NCI-H82 (cell line): ENCODE results near the gene ABCG1.
A peak's percentile ranks its signal among the peaks of the same experiment; 100 is the strongest.

Experiments
- DNase-seq: peaks from one replicate; lab custom pipeline; 2025; lab: John Stamatoyannopoulos, UW

ABCG1 gene

DNA sequence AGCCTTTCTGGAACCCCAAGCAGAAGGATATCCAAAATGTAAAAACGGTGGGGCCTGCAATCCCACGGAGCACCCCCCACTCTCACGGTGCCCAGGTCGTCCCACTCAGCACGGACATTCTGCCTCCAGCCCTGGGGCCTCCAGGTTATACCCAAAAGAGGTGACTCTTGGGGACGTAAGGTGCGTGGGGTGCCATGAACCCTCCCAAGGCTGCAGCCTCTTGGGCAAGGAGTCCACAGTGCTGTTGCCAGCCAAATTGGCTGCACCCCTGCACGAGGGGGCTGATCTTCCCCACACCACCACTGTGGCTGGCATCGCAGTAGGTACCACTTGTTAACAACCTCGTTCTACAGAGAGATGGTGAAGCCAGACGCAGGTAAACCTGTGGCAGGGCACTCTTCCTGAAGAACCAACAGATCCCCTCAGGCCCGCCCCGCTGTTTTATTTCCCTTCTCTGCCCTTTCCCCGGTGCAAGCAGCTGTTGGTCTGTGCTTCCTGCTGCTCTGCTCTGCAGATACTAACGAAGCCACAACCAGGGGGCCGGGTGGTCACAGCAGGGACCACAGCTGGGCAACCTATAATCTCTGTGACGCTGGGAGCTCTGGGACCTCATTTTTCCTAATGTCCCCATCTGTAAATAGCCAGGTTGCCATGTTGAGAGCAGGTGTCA is 87.6 kb downstream of the ABCG1 start:
- peak; percentile 40 for DNase-seq

DNA sequence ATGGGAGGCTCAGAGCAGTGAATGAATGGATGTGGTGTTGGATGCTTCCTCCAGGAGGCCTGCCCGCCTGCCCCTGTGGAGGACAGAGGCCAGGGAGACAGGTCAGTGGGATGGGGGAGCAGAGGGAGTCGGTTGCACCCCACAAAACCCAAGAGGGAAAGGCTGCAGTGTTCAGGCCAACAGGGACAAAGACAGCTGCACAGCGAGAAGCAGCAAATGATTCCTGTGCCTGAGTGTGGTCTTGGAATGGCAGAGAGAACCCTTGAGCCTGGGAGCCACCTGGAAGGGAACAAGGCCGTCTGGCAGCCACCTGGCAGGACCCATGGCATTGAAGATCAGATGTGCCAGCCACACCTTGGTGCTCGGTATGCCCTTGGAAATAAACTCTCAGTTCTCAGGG is 88.2 kb downstream of the ABCG1 start:
- no peak for DNase-seq

DNA sequence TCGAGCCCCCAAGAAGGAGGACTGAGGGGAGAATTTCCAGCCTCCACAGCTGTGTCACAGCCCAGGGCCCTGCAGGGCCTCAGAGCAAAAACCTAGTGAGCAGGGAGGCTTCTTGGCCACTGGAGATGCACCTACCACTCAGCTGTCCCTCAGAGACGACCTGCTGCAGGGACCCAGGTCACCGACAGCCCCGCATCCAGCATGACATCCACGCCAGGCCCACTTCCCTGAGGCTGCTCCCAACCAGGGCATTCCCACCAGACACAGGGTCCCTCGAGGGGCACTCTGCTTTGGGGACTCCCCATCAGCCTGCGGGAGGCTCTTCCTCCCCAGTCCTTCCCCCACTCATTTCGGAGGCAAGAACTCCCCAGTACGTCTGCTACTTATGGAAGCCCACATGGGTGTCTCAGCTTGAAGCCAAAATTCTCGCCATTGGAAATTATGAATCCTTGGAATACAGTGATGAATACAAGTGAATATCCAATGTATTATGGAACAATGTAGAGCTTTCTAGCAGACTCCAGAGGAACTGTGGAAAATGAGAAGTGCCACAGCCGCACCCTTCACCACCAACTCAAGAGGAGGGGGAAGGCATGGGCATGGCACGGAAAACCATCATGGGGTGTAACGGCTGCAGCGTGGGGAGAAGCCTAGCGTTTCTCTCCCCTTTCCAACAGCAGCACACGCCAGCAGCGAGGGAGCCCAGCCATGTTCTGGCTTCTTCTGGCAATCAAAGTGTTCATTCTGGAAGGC is 89.4 kb downstream of the ABCG1 start:
- no peak for DNase-seq

DNA sequence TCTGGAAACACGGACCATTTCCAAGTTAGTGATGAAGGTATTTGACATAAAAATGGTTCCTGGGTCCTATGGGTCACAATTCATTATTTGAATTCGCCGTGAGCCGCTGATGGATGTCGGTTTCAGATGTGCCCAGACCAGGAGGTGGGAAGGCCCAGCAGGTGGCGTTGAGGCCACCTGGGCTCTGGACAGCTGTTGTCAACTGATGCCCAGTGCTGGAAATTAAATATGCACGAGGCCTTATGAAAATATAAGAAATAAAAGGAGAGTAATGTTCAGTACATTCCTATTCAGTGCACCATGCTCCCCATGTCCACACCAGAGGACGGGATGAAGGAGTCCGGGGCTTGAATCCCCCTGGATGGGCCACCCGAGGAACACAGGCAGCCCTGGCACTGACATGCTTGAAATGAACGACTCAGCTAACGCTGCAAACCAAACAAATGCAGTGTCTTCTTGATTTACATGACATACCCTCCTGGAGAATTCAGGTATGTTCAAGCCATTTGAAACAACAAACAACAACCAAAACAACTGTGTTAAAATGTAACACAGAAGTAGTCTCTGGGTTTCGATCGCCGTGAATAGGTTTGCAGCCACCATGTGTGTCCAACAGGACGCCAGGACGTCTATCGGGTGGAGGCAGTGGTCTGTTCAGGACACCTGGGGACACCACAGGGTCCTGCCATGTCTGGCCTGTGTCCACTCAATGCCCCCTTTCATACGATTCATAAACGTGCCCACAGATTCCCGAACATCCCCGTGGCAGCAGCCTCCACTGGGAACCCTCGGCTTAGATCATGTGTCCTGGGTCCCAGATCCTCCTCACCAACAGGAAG is 90.2 kb downstream of the ABCG1 start:
- DNase-seq: no peak

DNA sequence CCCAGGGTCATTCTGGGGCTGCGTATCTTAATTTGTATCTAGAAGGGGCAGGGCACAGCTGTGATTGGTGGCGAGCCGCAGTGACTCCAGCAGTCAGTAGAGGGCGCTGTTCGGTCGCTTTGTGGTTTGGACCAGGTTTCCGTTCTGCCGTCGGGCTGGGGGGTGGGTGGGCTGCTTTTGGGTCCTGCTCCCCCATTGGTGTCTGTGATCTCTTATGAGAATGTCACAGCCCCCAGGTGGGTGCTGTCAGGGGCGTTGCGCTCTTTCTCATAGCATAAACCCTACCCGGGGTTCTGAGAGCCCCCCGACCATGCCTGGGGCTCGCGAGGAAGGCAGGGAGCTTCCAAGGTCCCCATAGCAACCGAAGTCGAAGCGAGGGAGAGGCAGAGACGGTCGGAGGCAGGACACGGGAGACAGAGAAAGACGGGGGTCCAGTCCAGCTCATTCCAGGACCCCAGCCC is 90.8 kb downstream of the ABCG1 start:
- peak; percentile 80 for DNase-seq

DNA sequence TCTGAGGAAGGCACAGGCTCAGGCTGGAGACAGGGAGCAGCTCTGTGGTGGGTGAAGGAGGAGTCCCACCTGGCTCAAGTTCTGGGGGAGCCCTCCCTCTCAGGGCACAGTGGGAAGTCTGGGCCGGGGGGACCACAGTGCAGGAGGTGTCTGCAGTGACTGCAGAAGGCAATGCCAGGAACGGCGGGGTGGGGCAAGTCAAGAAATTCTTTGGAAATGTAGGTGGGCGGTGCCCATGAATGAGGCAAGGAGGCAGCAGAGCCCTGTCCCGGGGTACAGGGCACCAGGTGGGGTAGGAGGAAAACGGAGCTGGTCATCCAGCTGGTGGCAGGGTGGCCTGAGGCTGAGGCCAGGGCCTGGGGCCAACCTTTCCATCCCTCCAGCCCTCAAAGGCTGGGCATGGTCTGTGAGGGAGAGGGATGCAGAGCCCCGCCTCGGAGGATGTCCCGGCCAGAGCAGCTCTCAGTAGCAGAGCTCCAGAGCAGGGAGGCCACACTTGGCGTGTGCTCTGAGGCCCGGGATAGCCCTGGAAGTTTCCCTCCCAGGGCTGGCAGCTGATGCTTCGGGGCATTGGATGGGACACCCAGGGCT is 91.6 kb downstream of the ABCG1 start:
- DNase-seq: no peak

DNA sequence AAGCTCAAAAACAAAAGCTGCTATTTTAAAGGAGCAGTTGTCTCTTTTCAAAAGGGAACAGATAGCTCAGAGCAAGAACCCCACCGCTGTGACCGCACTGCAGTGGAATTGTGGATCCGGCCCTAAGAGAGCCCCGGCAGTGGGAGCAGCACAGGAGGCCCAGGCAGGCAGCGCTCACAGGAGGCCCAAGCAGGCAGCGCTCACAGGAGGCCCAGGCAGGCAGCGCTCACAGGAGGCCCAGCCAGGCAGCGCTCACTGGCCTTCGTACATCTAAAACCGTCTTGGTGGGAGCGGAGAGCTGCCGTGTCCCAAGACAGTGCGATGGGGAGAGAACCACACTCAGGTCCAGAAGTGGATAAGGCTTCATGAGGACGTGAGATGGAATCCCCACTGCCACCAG is 92.2 kb downstream of the ABCG1 start:
- no peak for DNase-seq

DNA sequence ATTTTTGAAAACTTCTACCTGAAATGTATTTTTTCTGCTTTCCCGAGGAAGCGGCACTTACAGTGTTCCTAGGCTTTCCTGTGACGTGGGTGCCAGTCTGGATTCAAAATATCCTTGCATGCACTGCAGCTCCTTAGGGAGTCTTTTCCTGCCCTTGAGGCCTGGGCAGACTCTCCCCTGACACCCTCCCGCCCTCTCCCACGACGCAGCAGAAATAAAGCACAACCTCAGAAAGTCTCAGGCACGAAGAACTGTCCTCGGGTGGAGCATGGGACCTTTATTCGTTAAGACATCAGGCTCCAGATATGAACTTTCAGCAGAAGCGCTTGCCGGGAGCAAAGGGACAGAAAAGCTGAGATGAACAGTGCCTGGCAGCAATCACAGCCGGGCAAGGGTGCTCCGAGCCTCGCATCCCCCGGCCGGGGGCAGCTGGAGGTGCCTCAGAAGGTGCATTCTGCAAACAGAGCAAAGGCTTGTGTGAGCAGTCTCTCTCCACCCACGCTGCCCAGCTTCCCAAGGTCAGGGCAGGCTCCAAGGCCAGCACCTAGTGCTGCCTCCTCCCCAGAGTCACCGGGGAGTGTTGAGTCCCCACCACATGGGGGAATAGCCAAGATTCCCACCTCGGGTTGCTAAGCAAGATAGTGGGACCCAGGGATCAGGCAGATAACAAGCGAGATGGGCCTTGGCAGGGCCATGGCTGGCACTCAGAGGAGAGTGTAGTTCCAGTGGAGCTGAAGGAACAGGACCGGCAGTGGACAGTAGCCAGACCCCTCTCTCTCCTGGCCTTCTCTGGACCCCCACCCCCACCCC is 93.1 kb downstream of the ABCG1 start:
- no peak for DNase-seq

DNA sequence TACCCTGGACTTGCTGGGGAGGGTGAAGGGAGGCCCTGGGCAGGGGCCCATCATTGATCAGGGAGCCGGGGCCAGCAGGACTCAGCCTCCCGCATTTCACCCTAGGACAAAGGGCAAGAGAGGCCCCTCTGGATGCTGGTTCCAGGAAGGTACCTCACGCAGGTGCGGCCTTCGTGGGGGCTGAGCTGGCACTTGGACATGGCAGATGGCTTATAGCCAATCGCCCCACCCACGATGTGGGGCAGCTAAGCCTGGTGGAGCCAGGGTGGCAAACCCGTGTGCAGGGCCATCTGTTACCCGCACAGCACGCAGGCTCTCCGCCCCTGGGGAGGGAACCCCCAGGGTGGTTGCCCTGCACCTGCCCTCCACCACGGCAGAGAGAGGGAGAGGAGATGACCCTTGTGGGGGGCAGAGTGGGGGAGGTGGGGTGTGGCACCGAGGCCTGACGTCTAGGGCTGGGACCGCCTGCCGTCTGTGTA is 93.7 kb downstream of the ABCG1 start:
- DNase-seq: no peak

DNA sequence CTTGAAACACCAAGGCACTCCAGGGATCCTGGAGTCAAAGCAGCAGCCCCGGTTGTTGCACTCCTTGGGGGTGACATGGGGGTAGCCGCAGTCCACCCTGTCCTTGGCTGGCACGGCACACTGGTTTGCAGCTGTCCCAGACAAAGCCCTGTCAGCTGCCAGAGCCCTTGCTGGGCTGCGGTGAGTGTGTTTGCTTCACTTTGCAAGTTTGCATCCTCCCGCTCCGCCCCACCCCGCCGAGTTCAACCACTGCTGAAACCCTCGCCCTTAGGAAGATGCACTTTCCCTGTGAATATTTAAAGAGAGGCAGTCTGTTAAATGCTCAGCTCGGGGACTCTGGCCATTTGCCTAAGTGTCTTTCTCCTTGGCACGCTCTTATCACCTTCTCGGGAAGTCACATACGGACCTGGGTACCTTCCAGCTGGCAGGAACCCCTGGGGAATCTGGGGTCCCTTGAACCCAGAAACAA is 94.6 kb downstream of the ABCG1 start:
- DNase-seq: no peak

DNA sequence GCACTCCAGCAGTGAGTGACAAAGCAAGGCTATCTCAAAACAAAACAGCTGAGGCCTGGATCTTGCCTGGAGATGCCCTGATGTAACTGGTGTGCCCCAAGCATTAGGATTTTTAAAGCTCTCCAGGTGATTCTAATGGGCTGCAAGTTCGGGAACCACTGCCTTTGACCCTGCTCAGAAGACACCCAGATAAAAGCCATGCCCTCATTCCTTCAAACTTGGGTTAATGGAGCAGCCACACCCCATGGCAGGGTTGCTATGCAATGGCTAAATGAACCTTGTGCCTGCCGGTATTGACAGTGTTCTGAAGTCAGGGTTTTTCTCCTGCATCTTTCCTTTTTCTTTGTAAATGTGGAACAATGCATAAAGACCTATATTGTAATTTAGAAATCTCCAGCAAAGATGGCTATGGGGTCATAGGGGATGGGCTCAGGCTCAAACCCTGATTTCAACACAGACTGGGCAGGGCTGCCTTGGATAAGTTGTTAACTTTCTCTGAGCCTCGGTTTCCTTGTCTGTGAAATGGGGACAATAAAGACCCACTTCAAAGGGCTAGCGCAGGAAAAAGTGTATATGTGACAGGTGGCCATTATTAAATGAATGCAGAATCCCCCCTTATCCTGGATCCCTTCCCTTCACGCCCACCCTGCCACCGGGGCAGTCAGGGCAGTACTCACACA is 95.8 kb downstream of the ABCG1 start:
- DNase-seq: no peak

DNA sequence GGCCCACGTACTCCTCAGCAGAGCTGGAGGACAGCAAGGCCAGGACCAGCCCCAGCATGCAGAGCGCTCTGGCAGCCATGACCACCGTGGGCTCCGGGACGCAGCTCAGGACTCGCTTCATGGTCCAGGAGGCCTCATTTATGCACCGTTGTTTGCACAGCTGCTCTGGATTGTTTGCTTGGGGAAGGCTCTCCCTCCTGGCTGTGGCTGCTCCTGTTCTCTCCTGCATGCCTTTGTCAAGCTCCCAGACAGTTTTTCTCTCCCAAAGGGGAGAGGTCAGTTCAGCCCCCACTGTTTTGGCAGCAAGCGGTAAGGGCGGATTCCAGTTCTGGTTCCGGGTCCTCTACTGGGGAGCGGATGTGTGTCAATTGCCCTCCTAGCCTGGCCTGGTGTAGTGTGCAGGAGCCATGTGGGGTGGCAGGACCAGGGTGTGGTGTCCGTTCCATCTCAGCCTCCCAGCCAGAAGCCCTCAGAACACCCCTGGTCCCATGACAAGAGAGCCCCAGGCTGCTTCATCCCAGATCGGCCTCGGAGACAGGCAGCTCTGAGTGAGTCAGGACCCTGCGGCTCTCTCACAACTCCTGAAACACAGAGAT is 96.5 kb downstream of the ABCG1 start, which contains the start of gene TFF3:
TFF3 (minus strand) TSS at position 114 of the 596 bp plus-strand sequence; CDS start at position 79, 35 bp downstream.
- no peak for DNase-seq

DNA sequence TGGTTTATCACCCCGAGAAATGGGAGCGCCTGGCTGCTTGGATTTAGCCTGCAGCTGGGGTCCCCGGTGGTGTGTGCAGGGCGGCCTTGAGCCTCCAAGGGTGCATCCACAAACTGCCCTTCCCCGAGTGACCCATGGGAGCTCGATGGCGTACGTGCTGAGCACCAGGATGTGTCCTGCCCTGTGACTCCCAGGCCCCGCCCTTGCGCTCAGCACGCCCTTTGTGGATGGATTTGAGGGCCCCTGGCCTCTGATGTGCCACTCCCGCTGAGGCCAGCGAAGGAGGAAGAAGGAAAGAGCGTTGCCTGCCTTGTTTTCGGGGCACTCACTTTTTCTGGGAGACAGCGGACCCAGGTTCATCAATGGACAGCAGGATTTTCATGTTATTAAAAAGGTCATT is 98.0 kb downstream of the ABCG1 start:
- no peak for DNase-seq

DNA sequence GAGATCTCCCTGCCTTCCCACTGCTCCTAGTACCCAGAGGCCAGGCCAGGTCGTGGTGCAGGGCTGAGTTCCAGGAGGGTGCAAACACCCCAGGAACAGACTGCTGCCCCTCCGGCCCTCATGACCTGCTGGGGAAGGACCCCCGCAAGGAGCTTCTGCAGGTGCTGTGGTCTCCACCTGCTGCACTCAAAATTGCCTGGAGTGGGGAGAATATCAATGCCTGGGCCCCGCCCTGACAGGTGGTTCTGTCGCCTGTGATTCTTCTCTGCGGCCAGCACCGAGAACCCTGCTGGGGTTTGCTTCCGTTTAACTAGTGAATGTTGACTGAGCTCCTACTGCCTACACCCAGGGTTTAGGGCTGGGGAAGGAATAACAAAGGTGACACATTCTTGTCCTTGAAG is 98.4 kb downstream of the ABCG1 start:
- no peak for DNase-seq

DNA sequence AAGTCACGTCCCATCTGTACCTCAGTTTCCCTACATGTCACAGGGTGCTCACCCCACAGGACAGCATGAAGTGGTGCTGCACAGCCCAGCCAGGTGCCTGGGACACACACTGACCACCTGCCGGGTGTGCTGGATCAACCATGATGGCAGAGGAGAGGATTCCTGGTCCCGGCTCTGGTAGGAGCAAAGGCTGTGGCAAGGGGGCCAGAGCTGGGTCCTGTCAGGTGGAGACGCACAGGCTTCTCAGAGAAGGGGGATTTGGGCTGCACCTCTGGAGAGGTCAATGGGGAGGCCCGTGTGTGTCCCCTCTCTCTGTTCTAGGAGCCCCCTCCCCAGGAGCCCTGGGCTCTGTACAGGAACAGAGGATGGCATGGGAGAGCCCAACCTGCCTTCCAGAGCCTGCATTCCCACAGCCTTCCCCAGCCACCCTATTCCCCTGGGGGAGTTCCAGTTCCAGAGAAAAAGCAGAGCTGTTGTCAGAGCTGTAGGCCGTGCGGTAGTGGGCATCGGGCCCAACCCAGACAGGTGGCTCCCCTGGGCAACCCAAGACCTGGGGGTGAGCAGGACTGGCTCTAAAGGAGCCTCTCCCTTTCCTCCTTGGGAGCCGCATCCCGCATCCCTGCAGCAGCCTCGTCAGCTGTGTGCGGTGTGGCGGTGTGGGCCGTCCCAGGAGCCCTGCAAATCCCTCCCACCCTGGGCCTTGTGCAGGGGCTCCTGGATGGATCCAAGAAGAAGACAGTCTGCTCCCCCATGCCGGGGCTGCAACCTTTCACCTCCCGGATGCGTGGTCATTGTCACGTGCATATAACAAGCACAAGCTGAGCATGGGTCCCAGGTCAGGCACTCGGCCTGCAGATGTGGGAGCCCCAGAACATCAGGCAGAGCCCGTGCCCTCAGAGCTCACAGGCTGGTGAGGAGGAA is 99.1 kb downstream of the ABCG1 start:
- DNase-seq: no peak

DNA sequence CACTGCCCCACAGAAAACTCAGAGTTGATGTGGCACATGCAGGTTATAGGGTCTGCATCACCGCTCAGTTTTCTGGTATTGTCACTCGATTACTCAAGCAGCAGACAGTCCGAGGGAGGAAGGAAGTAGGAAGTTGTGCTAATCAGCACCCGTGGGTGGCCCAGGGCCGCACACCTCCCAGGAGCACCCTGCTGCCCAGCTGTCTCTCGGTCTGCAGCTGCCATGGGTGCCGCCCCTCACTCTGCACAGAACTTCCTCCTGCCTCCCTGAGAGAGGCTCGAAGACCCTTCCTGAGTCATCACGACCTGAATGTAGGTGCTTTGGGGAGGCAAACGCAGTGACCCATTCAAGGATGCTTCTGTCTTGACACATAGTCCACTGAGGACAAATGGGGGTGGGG is 100.4 kb downstream of the ABCG1 start:
- DNase-seq: no peak

DNA sequence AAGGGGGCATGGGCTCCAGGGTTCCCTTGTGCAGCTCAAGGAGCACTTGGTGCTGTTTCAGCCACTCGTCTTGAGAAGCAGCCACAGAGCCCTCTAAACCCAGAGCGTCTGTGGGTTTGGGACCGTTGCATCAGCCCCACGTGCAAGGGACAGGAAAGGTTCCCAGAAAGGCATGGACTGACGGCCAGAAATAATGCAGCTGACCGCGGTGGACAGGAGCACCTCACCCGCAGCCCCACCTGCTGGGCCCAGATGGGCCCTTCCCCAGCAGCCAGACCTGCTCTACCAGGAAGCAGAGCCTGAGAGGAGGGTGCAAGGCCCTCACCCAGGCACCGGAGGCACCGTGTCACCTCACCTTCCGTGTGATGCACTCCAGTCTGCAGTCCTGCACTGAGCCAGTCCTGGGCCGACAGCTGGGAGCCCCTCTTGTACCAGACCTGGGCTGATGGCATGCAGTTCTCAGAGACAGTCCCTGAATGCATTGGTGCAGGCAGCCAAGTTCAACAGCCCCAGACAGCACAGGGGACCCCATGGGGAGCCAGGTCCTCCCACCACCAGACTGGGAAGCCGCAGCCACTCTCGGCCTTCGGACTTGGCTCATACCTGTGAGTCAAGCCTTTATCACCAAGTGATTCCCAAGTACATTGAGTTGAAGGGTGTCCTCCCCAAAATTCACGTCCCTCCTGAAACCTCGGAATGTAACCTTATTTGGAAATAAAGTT is 101.1 kb downstream of the ABCG1 start:
- no peak for DNase-seq

DNA sequence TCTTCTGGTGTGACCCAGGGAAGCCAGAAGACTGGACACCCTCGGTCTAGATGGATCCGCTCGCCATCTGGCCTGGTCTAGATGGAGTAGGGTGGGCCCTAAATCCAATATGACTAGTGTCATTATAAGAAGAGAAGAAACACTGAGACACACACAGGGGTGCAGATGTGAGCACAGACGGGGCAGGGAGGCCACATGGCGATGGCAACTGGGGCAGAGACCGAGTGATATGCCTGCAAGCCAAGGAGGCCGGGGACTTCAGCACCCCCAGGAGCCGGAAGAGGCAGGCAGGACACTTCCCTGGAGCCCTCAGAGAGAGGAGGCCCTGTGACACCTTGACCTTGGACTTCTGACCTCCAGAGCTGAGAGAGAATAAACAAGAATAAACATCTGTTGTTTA is 101.9 kb downstream of the ABCG1 start:
- DNase-seq: no peak
